Lower lobe of right lung (tissue), 2 donors: ENCODE data around the gene SLCO1A2. TPM values are rescaled to one million over a fixed set of nuclear protein-coding genes. Genes with fewer than 3 reads are reported as not detected.

Experiments used
- ATAC-seq, 2 donors: fragments of 200-7000 bp; cut with Tn5 transposase; one replicate each; pipeline ENCODE4 v1.9.1; 2020 to 2022; ENCODE audit warnings: mild to moderate bottlenecking in 2 of 2, moderate library complexity in 2 of 2
- DNase-seq: peaks from one replicate; pipeline ENCODE4 v3.0.0-alpha.2; 2020
- H3K27ac ChIP-seq: fragments of 200-600 bp; one replicate; pipeline ENCODE4 v1.8.0; 2022
- H3K27me3 ChIP-seq: fragments of 200-600 bp; one replicate; pipeline ENCODE4 v1.8.0; 2022; ENCODE audit warnings: low read depth
- H3K36me3 ChIP-seq: fragments of 200-600 bp; one replicate; pipeline ENCODE4 v1.8.0; 2022; ENCODE audit warnings: mild to moderate bottlenecking
- H3K4me1 ChIP-seq: fragments of 200-600 bp; one replicate; pipeline ENCODE4 v1.8.0; 2022
- H3K4me3 ChIP-seq: fragments of 200-600 bp; one replicate; pipeline ENCODE4 v1.8.0; 2022; ENCODE audit warnings: mild to moderate bottlenecking
- H3K9me3 ChIP-seq: fragments of 200-600 bp; one replicate; pipeline ENCODE4 v1.8.0; 2022
- intact Hi-C: fragments of 100-400 bp; cut with DNase I; formaldehyde crosslinking; loops from one replicate; pipeline ENCODE4 v1.11.0; 2022
- total RNA-seq: library from RNA; stranded (reverse); fragmentation: NEBNext Ultra II Directional; extraction: Animal tissue kit (Norgen Biotek cat#: 25700); gene quantifications from one replicate; pipeline ENCODE4 v1.2.1, GENCODE V29; 2021
- TF ChIP-seq, protein P1 (sequence below): fragments of 200-600 bp; IDR thresholded peaks from one replicate; pipeline ENCODE4 v1.8.0; 2022; ENCODE audit warnings: antibody characterized with exemption, mild to moderate bottlenecking
- donor health status: DM: no; HTN: yes; CAD: no; lungs with severe emphysema.

Gene SLCO1A2
- total RNA-seq, 1 donor from 2014 or later, result 3.5 TPM

DNA sequence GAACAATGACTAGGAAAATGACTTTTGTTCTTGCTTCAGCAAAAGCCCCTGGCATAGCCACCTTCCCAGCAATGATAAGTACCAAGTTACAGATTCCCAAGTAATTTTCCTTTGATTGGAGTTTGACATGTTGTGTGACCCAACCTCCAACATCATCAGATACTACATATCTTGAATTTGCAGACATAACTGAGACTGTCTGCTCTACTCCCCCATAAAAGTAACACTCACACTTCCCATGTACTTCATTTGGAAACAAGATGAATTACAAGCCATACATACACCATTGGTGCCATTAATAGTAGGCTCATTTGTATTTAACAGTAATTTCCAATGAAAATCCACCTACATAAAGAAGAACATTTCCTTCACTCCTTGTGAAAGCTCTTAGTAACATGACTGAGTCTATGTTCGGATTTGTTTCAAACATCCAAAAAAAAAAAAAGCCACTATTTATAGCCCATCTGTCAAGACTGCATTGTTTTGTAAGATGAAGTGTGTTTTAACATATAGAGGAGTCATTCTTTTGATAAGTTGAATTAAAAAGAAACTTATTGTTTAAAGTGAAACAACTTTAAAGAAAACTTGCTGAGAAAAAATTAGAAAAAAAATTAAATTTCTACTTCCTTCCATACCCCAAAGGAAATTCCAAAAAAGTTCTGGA, 12.0 kb upstream of the SLCO1A2 start:
- Histone ChIP-seq H3K9me3 (no peaks in the 10 kb centered on the region), H3K4me3 (no peak overlapping the region), H3K4me1 (no peaks in the 10 kb centered on the region), H3K27me3 (no peaks in the 10 kb centered on the region), H3K36me3 (no peaks in the 10 kb centered on the region), H3K27ac (no peak overlapping the region)
- TF ChIP-seq, protein P1, sequence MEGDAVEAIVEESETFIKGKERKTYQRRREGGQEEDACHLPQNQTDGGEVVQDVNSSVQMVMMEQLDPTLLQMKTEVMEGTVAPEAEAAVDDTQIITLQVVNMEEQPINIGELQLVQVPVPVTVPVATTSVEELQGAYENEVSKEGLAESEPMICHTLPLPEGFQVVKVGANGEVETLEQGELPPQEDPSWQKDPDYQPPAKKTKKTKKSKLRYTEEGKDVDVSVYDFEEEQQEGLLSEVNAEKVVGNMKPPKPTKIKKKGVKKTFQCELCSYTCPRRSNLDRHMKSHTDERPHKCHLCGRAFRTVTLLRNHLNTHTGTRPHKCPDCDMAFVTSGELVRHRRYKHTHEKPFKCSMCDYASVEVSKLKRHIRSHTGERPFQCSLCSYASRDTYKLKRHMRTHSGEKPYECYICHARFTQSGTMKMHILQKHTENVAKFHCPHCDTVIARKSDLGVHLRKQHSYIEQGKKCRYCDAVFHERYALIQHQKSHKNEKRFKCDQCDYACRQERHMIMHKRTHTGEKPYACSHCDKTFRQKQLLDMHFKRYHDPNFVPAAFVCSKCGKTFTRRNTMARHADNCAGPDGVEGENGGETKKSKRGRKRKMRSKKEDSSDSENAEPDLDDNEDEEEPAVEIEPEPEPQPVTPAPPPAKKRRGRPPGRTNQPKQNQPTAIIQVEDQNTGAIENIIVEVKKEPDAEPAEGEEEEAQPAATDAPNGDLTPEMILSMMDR, result no peak
- no peak for DNase-seq
- intact Hi-C loops, result no loop called here
- no peak for ATAC-seq

DNA sequence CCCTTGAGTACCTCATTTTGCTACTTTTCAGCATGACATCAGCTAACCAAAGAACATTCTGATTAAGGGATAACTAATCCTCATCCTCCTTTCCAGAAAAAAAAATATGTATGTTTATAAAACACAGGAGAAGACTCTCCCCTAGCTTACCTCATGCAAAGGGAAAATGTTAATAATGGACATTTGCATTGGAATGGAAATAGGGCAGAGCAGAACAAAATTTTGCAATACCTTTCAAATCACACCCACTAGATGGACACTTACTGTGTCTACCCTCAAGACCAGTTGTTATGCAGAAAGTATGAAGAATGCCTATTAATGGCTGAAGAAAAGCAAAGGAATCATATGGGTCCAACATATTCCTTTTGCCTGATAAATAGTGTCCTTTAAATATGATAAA, 8.9 kb upstream of the SLCO1A2 start:
- no peak for ATAC-seq
- DNase-seq, result no peak
- Histone ChIP-seq H3K9me3 (no peaks in the 10 kb centered on the region), H3K27ac (no peak overlapping the region), H3K4me1 (no peaks in the 10 kb centered on the region), H3K27me3 (no peaks in the 10 kb centered on the region), H3K36me3 (no peaks in the 10 kb centered on the region), H3K4me3 (no peak overlapping the region)
- TF ChIP-seq, protein P1, result no peak
- intact Hi-C loops, result no loop called here

DNA sequence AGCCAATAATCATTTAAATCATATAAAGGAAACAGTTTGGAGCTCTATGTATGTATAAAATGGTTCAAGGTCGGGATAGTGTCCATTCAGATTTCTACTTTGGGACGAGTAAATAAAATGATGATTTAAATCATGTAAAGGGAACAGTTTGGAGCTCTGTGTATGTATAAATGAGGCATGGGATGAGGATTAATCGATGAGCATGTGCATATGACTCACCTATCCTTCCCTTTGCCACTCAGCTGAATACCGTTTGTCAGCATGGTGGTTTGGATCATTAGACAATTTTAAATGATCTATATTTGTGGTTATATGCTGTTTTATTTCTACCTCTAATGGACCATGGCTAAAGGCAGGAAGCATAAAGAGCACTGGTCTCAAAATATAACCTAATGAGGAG, 7.1 kb upstream of the SLCO1A2 start:
- Histone ChIP-seq H3K27me3 (no peaks in the 10 kb centered on the region), H3K9me3 (no peaks in the 10 kb centered on the region), H3K4me1 (no peaks in the 10 kb centered on the region), H3K36me3 (no peaks in the 10 kb centered on the region), H3K27ac (no peak overlapping the region), H3K4me3 (no peak overlapping the region)
- TF ChIP-seq, protein P1, result no peak
- DNase-seq (no peak), ATAC-seq (no peak)
- intact Hi-C loops, result no loop called here

DNA sequence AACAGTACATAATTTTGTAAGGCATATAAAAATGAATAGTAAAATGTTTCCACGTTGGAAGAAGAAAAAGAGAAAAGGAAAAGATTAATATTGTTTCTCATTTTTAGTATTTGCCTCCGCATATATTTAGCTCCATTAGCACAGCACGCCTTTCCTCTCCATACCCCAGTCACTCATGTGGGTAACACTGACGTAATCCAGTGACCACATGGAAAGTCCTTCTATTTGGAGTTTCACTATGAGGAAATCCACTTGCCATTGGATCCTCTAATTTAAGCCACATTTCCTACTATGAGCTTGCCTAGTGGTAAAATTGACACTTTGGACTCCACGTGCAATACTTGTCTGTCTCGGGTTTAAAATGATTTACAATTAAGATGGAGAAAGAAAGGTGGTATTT, 5.7 kb upstream of the SLCO1A2 start:
- Histone ChIP-seq H3K36me3 (no peaks in the 10 kb centered on the region), H3K9me3 (no peaks in the 10 kb centered on the region), H3K4me3 (no peak overlapping the region), H3K27me3 (no peaks in the 10 kb centered on the region), H3K27ac (no peak overlapping the region), H3K4me1 (no peaks in the 10 kb centered on the region)
- TF ChIP-seq, protein P1, result no peak
- DNase-seq (no peak), ATAC-seq (no peak)
- intact Hi-C loops, result no loop called here

DNA sequence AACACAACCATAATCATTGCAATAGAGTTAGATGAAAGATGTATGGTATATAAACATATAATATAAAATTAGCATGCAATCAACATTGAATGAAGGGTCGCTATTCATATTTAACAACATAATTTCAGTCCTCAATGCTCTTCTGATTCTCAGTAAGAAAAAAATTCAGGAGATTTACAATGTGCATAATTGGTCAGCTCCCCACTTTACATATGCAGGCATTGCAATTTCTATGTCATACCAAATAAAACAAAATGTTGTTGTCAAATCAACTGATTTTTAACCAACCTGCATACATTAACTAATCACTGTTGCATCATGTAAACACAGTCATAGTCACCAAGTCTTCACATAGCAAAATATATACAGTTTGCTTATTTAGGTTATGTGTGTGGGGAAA, 5.2 kb upstream of the SLCO1A2 start:
- H3K4me3 ChIP-seq, result no peak overlapping the region
- H3K27me3 ChIP-seq, result no peaks in the 10 kb centered on the region
- no peaks in the 10 kb centered on the region for H3K4me1 ChIP-seq
- H3K36me3 ChIP-seq, result no peaks in the 10 kb centered on the region
- intact Hi-C loops, result no loop called here
- H3K9me3 ChIP-seq, result no peaks in the 10 kb centered on the region
- no peak for DNase-seq
- no peak overlapping the region for H3K27ac ChIP-seq
- TF ChIP-seq, protein P1, result no peak
- ATAC-seq, result no peak
